ENCODE measurements around the gene AOAH.

DNA sequence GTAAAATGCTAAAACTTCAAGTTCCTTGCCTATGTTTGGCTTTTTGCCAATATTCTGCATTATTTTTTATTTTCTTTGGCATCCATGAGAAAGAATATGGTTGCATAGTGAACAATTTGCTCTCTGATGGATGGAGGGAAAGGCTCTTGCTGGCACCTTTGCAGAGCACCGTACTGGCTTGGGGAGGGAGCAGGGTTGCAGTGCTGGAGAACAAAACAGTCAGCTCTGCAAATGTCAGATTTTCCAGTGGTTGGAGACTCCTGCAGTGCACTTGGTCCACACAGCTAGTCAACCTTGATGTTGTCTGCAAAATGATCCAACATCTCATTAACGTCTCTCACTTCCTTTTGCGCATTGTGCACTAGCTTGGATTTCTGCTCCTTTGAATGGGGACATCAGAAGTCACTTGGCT is 233.9 kb downstream of the AOAH start:
- no peak for TF ChIP-seq POLR2A (IDR thresholded peaks at IDR 0.05)
- TF ChIP-seq, protein P1, sequence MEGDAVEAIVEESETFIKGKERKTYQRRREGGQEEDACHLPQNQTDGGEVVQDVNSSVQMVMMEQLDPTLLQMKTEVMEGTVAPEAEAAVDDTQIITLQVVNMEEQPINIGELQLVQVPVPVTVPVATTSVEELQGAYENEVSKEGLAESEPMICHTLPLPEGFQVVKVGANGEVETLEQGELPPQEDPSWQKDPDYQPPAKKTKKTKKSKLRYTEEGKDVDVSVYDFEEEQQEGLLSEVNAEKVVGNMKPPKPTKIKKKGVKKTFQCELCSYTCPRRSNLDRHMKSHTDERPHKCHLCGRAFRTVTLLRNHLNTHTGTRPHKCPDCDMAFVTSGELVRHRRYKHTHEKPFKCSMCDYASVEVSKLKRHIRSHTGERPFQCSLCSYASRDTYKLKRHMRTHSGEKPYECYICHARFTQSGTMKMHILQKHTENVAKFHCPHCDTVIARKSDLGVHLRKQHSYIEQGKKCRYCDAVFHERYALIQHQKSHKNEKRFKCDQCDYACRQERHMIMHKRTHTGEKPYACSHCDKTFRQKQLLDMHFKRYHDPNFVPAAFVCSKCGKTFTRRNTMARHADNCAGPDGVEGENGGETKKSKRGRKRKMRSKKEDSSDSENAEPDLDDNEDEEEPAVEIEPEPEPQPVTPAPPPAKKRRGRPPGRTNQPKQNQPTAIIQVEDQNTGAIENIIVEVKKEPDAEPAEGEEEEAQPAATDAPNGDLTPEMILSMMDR (IDR thresholded peaks at IDR 0.05) = no peak

All from sigmoid colon (tissue), 3 donors.